ENCODE data around the gene ADARB2.
"Not testable (repeated sequence)": the region's sequence is repeated elsewhere in the genome, so short reads cannot be mapped to it uniquely, and the experiment has no call there.

ADARB2 gene

DNA sequence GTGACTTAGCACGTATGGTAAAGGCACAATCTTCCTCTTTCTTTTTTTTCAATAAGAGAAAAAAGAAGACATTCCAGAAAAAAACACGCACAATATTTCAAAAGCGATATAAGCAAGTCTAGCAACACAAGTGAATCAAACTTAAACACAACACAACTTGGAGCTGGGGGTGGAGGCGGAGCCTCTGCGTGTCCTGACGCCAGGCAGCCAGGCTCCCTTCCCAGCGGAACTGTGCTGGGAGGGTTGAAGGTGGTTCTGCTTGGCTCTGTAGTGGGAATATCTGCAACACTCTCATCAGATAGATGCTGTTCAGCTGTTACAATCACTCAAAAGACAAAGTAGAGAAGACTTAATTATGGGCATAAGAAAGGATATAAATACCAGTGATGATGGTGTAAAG is 469.8 kb downstream of the ADARB2 start:
- DNase-seq: no peak

DNA sequence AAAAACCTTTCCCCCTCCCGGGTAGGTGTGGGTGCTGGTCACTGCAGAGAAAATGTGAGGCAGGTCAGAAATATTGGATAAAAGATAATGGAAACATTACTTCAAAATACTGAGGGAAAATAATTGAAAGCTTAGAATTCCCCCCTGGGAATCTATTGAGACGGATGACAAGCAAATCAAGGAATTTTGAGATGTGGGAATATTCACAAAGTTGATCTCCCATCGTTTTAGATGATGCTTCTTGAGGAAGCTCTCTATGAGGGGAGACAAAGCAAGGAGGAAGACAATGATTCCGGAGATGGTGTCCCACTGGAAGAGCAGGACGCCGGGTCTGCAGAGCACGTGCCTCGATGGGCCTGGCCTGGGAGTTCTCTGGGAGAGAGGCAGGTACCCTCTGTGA is 470.2 kb downstream of the ADARB2 start:
- no peak for DNase-seq

DNA sequence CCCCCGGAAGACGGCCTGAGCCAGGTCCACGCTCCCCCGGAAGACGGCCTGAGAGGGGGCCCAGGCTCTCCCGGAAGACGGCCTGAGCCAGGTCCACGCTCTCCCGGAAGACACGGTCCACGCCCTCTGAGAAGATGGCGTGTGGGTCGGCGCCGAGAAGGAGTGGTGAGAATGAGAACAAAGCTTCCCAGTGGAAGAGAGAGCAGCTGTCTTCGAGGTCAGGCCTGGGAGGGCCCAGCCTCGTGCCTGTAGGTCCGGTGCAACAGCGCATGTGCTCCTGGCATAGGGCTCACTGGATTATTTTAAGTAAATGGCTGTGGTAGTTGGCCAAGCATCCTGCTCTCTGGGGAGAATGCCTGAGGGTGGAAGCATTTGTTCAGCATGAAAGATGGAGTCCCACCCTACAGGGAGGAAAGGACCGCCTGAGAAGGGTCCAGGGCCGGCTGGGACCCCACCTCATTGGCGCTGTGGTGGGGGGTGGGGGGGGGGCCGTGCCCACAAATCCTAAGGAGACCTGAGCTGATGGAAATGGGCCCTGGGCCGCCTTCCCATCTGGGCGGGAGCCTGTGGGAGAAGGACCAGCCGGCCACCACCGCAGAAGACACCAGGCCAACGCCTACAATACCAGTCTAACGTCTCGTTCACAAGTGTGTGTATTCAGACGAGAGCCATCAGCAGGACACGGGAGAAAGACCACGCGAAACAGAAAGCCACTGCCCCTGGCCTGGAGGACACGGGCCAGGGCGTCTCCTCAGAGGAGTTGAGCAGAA is 471.1 kb downstream of the ADARB2 start:
- no peak for DNase-seq

DNA sequence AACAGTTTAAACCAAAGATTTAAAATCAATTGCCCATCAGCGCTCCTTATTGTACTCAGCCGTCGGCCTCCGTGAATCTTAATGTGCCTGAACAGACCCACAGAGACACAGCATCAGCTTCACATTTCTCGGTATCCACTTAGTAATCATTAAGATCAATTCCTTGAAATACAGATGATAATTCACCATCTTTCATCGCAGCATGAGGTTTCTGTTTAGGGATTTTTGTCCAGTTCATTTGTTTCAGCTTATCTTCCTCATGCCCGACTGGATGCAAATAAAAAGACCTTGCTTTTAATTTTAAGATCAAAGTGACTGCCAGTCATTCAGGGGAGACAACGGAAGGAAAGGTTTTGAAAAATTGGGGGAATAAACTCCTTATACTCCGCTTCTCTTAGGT is 473.3 kb downstream of the ADARB2 start:
- DNase-seq: no peak

DNA sequence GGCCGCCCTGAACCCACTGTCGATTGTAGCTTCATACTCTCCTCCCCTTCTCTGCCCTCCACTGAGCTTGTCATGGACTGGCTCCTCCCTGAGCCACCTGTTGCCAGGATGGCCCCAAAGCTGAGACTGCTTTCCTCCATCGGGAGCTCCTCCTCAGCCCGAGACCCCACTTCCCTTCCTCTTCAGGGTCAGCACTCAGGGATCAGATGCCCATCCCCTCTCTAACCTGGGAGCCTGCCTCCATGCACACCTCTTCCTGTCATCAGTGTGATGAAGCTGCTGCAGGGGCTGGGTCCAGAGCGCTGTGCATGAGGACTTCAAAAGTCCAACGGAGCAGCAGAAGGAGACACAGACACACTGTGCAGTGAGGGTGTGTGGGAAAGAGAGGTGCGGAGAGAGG is 480.1 kb downstream of the ADARB2 start:
- no peak for DNase-seq

DNA sequence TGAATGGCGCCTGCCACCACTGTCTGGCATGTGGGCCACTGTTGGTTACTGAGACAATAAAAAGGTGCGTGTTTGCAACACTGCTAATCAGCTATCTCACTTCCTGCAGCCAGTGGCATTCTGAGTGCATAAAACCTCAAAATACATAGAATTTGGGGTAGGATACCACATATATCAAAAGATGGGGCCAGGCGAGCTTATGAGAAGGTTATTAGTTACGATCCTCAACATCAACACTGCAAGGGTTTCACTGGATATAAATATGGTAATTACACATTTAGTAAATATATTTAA is 480.9 kb downstream of the ADARB2 start:
- DNase-seq: no peak

DNA sequence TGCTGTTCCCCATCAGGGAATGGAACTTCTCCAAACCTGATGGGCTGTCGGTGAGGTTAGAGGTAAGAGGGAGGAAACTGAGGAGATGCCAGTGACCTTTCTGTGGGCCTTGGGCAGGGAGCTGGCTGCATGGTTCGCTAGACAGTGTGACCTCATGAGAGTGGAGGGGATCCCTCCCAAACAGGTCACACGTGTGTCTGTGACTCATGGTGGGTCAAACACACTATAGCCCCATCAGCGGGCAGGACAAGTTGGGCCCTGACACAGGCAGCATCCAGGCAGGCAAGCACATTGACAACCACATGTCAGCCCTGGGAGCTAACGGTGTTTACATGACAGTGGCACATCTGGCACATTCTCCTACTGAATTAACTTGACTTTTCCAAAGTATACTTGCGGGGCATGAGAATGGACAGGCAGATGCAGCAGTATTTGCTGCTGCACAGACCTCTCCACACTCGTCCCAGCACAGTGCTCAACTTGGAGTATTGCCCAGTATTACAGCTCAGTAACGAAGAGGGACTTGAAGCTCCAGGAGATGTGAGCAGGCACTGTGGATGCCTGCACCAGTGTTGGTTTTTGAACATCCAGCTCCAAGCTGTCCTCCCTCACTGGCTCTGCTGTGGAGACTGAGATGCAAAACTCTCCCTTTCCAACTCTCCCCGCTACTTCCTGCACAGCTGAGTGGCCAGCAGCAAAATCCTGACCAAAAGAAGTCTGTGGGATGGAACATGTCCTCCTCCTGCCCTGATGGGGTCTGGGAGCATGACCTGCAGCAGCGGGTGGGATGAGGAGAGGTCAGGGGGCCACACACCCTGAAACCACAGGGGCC is 481.5 kb downstream of the ADARB2 start:
- DNase-seq: no peak

DNA sequence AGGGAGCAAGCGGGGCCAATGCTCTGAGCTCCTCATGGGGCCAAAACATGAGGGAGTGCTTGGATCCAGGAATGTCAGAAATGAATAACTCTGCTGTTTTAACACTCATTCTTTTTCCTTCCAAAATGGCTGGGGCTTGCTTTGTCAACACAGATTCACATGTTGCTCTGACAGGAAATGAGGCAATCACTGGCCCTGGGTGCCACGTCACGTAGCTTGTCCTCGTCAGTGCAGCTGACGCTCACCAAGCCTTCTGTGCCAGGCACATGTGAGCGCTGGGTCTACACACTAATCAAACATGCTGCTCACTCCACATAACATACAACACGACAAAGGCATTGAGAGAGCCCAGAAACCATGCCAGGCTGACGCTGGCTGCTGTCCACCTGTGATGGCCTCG is 482.2 kb downstream of the ADARB2 start:
- DNase-seq: no peak

DNA sequence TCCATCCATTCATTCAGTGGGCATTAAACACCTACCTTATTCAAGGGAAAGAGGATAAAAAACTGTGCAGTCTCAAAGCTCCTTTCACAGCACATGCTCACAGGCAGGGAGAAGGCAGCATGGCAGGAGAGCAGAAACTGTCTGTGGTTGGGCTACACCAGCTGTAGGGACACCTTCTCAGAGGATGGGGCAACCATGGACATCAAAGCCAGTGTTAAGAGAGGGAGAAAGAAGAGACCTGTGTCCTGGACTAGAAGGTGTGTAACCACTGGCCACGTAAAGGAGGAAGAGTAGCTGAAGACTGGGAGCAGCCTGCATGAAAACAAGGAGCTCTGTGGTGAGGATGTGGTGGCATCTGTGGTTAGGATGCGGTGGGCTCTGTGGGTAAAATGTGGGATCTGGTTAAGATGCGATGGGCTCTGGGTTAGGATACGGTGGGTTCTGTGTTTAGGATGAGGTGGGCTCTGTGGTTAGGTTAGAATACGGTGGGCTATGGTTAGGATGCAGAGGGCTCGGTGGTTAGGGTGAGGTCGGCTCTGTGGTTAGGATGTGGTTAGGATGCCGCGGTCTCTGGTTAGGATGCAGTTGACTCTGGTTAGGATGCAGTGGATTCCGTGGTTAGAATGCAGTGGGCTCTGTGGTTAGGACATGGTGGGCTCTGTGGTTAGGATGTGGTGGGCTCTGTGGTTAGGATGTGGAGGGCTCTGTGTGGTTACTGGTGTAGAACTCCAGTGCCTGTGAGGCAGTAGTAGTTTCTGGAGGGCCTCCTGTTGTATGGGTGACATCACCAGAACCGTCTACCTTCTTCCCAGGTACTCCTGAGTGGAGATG is 483.6 kb downstream of the ADARB2 start:
- no peak for DNase-seq

DNA sequence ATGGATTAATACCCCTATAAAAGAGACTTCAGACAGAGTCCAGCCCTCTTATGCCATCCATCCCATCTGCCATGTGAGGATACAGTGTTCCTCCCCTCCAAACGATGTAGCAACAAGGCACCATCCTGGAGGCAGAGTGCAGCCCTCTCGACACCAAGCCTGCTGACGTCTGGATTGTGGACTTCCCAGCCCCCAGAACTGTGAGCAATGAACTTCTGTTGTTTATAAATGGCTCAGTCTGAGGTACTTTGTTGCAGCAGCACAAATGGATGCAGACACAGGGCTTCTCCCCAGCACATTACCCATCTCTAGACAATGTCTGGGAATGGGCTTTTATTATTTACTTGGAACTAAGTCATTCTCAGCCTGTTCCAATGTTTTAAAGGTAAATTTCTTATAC is 485.6 kb downstream of the ADARB2 start:
- no peak for DNase-seq

DNA sequence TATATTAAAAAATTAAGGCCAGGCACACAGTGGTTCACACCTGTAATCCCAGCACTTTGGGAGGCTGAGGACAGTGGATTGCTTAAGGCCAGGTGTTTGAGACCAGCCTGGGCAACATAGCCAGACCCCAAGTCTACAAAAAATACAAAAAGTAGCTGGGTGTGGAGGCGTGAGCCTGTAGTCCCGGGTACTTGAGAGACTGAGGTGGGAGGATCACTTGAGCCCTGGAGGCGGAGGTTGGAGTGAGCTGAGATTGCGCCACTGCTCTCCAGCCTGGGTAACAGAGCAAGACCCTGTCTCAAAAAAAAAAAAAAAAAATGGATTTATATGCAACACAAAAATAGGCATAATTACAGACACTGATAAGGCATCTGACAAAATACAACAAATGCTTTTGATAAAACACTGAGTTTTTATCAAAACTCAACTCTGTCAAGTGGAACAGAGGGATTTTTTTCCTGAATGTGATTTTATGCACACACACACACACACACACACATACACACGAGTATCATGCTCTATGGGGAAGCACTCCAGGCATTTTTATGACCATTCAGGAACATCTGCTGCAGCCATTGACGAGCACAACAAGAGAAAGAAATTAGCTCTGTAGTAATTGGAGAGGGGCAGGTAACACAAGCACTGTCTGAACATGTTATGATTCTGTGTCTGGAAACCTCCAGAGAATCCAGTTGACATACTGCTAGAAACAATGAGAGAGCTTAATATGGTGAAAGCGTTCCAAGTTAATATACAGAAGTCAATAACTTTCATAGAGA is 488.0 kb downstream of the ADARB2 start:
- DNase-seq: no peak

DNA sequence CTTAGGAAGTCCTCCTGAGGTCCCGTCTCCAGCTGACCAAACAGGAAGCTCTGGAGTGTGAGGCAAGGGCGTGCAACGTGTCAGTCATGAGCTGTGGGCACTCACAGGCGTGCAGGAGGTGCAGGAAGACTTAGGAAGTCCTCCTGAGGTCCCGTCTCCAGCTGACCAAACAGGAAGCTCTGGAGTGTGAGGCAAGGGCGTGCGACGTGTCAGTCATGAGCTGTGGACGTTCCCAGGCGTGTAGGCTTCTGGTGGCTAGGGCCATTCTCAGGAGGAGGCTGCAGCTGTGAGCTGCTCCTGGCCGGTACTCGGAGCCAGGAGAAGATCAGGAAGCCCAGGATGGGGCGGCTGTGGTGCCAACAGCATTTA is 489.1 kb downstream of the ADARB2 start:
- DNase-seq: not testable (repeated sequence)

DNA sequence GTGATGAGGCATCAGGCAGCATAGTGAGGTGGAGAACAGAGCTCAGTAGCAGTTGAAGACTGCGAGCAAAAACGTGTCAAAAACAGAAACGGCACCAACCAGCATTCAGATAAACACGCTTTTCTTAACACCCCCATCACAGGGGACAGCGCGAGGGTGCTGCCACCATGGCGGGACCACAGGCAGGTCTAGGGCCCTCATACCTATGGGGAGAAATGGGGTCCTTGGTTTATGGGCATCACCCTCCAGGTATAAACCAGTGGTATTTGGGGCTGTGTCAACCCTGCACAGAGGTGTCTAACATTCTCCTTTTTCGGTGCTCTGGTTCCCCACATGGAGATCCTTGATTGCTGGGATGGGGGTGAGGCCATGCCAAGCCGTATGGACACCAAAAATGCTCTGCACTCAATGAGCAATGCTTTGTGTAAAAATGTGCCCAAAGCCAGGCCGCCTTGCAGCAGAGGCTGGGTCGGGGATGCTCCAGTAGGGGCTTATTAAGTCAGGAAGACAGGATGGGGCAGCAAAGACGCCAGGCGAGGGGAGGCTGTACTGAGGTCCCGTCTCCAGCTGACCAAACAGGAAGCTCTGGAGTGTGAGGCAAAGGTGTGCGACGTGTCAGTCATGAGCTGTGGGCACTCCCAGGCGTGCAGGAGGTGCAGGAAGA is 489.6 kb downstream of the ADARB2 start:
- DNase-seq: no peak

DNA sequence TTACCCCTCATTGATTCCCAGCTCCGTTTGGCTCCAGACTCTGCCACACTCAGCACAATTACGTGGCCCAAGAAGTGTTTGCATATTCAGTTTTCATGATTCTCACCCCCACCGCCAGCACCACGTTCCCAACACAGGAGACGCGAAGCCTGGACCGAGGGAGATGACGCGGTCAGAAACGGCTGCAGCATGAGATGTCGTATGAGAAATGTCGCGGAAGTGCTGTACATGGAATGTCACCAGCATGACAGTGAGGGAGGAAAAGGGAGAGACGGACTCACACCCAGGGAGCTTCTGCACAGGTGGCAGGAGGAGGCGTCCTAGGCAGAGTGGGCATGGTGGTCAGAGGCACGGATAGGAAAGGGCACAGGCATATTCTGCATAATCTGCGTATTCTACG is 492.8 kb downstream of the ADARB2 start:
- no peak for DNase-seq

DNA sequence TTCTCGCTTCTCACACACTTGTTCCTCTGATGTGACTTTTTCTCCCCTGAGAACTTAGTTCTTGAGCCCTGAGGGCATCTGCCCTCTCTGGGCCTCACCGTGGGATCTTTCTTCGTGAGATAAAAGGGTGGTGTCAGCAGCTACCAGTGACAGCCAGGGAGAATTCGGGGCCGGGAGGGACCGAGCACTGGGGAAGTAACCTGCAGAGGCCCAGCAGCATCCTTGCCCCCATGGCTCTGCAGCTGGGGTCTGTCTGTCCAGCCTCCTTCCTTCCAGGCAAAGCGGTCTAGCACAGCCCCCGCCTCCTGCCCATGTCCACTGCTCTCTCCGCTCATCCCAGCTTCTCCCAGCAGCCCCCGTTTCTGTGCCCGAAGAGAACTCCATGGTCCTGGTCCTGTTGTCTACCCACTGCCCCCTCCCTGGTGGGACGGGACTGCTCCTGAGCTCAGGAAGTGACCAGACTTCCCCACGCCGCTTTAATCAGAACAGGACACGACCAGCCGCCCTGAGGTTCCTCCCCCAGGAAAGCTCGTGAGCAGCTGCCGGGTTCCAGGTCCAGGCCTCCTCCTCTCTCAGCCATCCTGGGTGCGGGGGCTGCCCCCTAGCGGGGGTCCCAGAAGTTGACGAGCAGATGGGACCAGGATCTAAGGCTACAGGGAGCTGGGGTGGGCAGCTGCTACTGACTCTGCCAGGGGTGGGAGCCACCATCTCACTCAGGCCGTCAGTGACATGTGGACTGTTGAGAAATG is 493.7 kb downstream of the ADARB2 start:
- DNase-seq: no peak

DNA sequence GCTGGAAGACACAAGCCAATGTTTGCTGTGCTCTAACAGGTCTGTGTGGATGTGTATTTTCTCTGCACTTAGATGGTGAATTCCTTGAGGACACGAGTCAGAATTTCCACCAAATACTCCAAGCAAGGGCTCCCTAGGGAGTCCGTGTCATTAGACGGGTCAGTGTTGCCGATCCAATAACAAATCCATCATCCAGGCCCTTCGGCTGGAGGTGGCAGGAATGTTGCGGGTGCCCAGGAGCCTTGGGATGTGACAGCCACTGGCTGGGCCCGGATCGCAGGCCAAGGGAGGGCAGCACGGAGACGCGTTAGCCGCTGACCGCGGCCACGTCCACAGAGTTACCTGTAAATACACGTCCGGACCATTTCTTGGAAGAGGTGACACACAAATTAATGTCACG is 494.4 kb downstream of the ADARB2 start:
- no peak for DNase-seq

DNA sequence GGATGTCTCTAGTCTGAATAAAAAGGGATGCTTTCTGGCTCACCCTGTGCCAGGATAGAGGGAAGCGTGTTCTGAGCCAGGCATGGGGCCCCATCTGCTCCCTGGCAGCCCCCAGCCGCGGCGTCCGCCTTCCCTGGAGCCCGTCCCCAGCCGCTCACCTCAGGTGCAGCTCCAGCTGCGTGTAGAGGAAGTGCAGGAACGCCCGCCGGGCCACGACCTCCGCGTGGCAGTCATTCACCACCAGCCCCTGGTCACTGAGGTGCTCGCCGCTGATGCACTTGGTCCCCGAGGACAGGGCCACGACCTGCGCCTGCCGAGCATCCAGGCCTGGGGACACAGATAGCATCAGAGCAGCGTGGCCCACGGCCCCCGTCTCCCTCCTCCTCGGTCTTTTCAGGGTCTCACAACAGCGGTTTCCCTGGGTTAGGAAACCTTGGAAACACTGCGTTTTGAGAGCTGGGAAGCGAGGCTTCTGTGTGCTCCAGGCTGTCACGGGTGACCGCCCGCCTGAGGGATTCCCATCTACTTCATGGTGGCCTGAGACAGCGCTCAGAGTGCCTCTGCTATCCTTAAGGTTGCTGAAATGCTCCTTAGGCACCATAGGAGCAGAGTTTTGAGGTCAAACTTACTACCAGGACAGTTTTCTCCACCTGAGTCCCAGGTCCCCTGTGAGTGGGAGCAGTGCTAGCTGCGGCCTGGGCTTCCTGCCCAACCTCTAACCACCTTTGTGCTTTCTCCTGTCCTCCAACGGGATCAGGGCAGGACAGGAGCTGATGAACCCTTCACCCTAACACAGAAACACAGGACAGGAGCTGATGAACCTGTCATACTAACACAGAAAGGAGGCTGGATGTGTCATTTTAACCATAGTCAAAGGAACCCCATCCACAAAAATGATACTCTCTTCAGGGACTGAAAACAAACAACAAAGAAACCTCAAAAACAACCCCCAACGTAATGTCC is 495.1 kb downstream of the ADARB2 start:
- no peak for DNase-seq

DNA sequence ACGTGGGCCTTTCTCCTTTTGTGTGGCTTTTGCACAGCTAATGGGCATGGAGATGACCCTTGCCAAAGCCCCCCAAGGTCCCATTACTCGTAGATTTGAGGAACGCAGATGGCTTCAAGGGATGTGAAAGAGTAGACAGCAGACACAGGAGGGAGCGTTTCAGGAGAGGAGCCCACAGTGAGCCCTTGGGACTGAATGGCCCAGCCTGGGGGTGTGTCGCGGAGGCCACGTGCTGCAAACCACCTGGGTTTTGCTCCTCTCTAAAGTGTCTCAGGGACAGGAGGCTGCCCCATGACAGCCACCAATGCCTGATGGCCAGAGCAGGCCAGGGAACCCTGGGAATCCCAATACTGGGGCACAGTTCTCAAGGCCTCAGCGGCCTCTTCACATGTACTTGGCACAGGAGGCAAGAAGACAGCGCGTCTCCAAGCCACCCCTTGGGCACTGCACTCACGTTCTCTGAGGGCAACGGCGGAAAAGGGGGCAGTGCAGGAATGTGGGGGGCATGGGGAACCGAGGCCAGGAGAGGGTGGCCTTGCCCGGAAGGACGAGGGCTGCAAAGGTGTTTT is 495.9 kb downstream of the ADARB2 start:
- DNase-seq: no peak

DNA sequence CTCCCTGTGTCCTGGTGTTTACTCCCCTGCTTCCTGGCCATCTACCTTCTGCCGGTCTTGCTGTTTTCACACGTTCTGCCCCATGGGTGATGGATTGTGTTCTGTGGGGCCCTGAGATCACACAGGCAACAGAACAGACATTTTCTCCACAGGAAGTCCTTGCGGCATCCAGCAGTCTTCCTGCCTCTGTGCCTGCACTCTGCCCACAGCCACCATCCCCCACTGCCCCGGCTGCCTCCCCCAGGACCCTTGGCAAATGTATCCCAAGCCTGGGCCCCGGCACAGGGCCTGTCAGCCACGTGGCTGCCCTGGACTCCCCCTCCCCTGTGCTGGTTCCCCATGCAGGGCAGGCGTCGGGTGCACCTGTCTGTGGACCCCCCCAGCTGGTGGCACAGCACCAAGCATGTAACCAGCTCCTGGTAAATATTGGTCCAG is 497.0 kb downstream of the ADARB2 start:
- no peak for DNase-seq

DNA sequence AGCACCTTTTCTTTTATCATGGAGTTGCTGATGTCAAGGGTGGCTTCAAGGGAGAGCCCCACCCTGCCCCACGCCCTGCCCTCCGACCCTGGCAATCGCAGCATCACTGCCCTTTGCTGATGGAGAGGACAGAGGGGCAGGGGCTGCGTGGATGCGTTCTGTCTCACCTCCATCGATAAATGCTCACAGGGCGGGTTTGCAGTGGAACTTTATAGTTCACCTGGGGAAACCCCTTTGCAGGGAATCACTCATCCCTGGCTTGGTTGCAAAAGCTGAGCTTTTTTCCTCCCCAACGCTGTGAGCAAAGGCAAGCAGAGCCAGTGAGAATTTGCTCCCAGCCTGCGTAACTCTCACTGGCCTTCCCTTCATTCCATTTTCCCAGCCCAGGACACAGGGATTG is 504.3 kb downstream of the ADARB2 start:
- no peak for DNase-seq

Measured in EL (cell line).